COLO829 (cell line): Measurements from ENCODE around the gene PDIK1L.

Experiments used
- DNase-seq: peaks from one replicate; pipeline ENCODE4 v3.0.0; 2012; ENCODE audit warnings: low spot score

Gene PDIK1L

DNA sequence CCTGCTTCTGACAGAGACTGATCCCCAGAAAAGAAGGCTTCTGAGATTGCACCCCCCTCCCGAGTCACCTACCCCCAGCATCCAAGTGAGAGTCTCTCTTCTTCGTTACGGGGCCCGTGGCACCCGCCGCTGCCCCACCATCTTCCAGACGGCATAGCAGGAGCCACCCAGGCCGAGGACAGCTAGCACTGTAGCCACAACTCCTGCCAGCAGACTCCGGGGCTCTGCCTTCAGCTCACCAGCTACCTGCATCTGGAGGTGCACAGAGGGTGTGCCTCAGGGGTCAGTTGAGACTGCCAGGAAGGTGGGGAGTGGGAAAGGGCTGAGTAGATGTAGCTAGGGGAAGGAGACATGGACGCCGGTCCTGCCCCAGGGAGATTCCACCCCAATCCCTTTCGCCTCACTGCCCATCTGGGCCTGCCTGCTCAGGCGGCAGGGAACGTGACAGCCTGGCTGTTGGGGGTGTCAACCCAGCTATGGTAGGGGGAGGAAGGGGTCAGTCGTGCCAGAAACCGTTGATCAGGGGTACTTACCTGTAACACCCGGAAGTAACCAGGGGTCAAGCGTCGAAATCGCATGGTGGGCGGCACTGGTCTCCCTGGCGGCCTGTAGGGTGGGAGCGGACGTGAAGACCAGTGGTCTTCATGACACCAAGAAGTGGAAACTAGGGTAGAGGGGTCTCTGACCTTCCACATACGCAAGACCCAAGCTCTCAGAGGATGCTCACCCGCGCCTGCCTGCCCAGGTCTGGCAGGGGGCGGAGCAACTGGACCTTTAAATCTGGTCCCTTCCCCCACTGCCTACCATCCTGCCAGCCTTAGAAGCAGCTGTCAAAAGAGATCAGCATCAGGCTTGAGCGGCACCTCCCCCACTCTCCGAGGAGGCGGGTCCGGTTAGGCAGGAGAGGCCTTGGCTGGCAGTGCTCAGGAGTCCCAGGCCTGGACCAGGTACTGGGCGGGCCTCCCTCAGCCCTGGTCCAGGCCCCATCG, 59.8 kb downstream of the PDIK1L start, which contains the start of gene ZNF593OS:
ZNF593OS (minus strand) TSS at position 749 of the 989 bp plus-strand sequence; CDS start at position 578, 171 bp downstream.
- DNase-seq: no peak
